GM23338 (cell line): ENCODE results near the gene OR52R1. TPM values are rescaled to one million over a fixed set of nuclear protein-coding genes. Genes with fewer than 3 reads are reported as not detected.

Source experiments
- ATAC-seq: fragments of 200-7000 bp; cut with Tn5 transposase; 3 replicates; pipeline ENCODE4 v1.9.1; 2020
- DNase-seq: peaks from one replicate; pipeline ENCODE4 v3.0.0-alpha.2; 2015; ENCODE audit warnings: low spot score
- H2AFZ ChIP-seq: fragments of 200-600 bp; sonication (generic); 2 replicates; pipeline ENCODE4 v1.8.0; 2016; ENCODE audit warnings: antibody characterized with exemption, mild to moderate bottlenecking, moderate library complexity
- H3F3A ChIP-seq: fragments of 200-600 bp; sonication (generic); replicated peaks from 2 replicates; pipeline ENCODE4 v1.8.0; 2017; ENCODE audit warnings: antibody characterized with exemption, mixed run types, low read depth
- H3K27ac ChIP-seq: fragments of 200-600 bp; sonication (generic); 2 replicates; pipeline ENCODE4 v1.6.1; 2016; ENCODE audit warnings: low read depth
- H3K27me3 ChIP-seq: fragments of 200-600 bp; sonication (generic); 2 replicates; pipeline ENCODE4 v1.8.0; 2016; ENCODE audit warnings: mild to moderate bottlenecking, mixed run types, moderate library complexity; ENCODE audit not compliant: insufficient read depth
- H3K36me3 ChIP-seq: fragments of 200-600 bp; sonication (generic); 2 replicates; pipeline ENCODE4 v1.8.0; 2016; ENCODE audit warnings: mild to moderate bottlenecking; ENCODE audit not compliant: insufficient read depth
- H3K4me1 ChIP-seq: fragments of 200-600 bp; sonication (generic); 2 replicates; pipeline ENCODE4 v1.8.0; 2016; ENCODE audit warnings: mild to moderate bottlenecking, moderate library complexity; ENCODE audit not compliant: insufficient read depth
- H3K4me2 ChIP-seq: fragments of 200-600 bp; sonication (generic); 2 replicates; pipeline ENCODE4 v1.7.1; 2017; ENCODE audit warnings: mixed run types
- H3K4me3 ChIP-seq: fragments of 200-600 bp; sonication (generic); 2 replicates; pipeline ENCODE4 v1.6.1; 2016; ENCODE audit warnings: mixed run types
- H3K79me2 ChIP-seq: fragments of 200-600 bp; sonication (generic); replicated peaks from 2 replicates; pipeline ENCODE4 v1.8.0; 2017; ENCODE audit warnings: mild to moderate bottlenecking; ENCODE audit not compliant: insufficient read depth
- H3K9me2 ChIP-seq: fragments of 200-600 bp; sonication (generic); 2 replicates; pipeline ENCODE4 v1.8.0; 2017; ENCODE audit not compliant: insufficient read depth
- H4K20me1 ChIP-seq: fragments of 200-600 bp; sonication (generic); replicated peaks from 2 replicates; pipeline ENCODE4 v1.8.0; 2017; ENCODE audit warnings: mild to moderate bottlenecking; ENCODE audit not compliant: insufficient read depth
- H3K27ac Mint-ChIP-seq: 2 replicates; pipeline ENCODE4 v1.8.0; 2020; ENCODE audit warnings: inconsistent platforms, mild to moderate bottlenecking, moderate library complexity, mixed read lengths
- H3K27me3 Mint-ChIP-seq: 3 replicates; pipeline ENCODE4 v1.8.0; 2022; ENCODE audit warnings: low read depth, mild to moderate bottlenecking, moderate library complexity, mixed read lengths, inconsistent platforms; ENCODE audit not compliant: insufficient read depth, poor library complexity
- H3K36me3 Mint-ChIP-seq: 3 replicates; pipeline ENCODE4 v1.8.0; 2021; ENCODE audit warnings: low read depth, mild to moderate bottlenecking, inconsistent platforms, moderate library complexity, mixed read lengths
- H3K4me1 Mint-ChIP-seq: 3 replicates; pipeline ENCODE4 v1.8.0; 2020; ENCODE audit warnings: mild to moderate bottlenecking, inconsistent platforms, mixed read lengths
- H3K4me3 Mint-ChIP-seq: 3 replicates; pipeline ENCODE4 v1.8.0; 2021; ENCODE audit warnings: moderate library complexity, mild to moderate bottlenecking, inconsistent platforms, mixed read lengths
- H3K9me3 Mint-ChIP-seq: 3 replicates; pipeline ENCODE4 v1.8.0; 2020; ENCODE audit warnings: moderate library complexity, mild to moderate bottlenecking, inconsistent platforms, mixed read lengths
- CREB1 ChIP-seq: fragments of 250-450 bp; sonication (Bioruptor Pico); IDR thresholded peaks from 2 replicates; pipeline ENCODE4 v1.5.0; 2020; ENCODE audit warnings: low read depth, mild to moderate bottlenecking, moderate library complexity
- CTCF ChIP-seq, 2 experiments: fragments of 200-600 bp in 1 of 2; sonication (generic) in 1 of 2; conservative IDR thresholded peaks; 2 replicates each; pipeline versions ENCODE4 v1.5.1 to v1.6.1; 2016 to 2017; ENCODE audit warnings: antibody characterized with exemption in 2 of 2, low read depth in 2 of 2, mild to moderate bottlenecking in 2 of 2, moderate library complexity in 1 of 2
- ETS1 ChIP-seq: IDR thresholded peaks from 2 replicates; pipeline ENCODE4 v1.6.1; 2016; ENCODE audit warnings: antibody characterized with exemption
- EZH2 ChIP-seq: fragments of 200-600 bp; sonication (generic); IDR thresholded peaks from one replicate; pipeline ENCODE4 v1.8.0; 2017; ENCODE audit warnings: antibody characterized with exemption, mild to moderate bottlenecking, low read depth; ENCODE audit not compliant: unreplicated experiment
- EZH2phosphoT487 ChIP-seq: fragments of 200-600 bp; sonication (generic); IDR thresholded peaks from one replicate; pipeline ENCODE4 v1.8.1; 2018; ENCODE audit warnings: antibody characterized with exemption; ENCODE audit not compliant: unreplicated experiment
- JUNB ChIP-seq: IDR thresholded peaks from one replicate; pipeline ENCODE4 v1.6.1; 2016; ENCODE audit warnings: antibody characterized with exemption; ENCODE audit not compliant: unreplicated experiment
- NANOG ChIP-seq: IDR thresholded peaks from 2 replicates; pipeline ENCODE4 v1.6.1; 2016; ENCODE audit warnings: antibody characterized with exemption, borderline replicate concordance
- POLR2AphosphoS5 ChIP-seq: IDR thresholded peaks from 2 replicates; pipeline ENCODE4 v1.6.1; 2016; ENCODE audit warnings: antibody characterized with exemption, low read depth
- REST ChIP-seq: IDR thresholded peaks from one replicate; pipeline ENCODE4 v1.6.1; 2018; ENCODE audit warnings: antibody characterized with exemption; ENCODE audit not compliant: unreplicated experiment
- STAT1 ChIP-seq: IDR thresholded peaks from one replicate; pipeline ENCODE4 v1.6.1; 2016; ENCODE audit warnings: antibody characterized with exemption; ENCODE audit not compliant: unreplicated experiment
- ZNF114 ChIP-seq: fragments of 250-450 bp; sonication (Bioruptor Pico); IDR thresholded peaks from 2 replicates; pipeline ENCODE4 v1.5.0; 2020; ENCODE audit warnings: mild to moderate bottlenecking, moderate library complexity
- ZNF331 ChIP-seq: fragments of 250-450 bp; sonication (Bioruptor Pico); IDR thresholded peaks from 2 replicates; pipeline ENCODE4 v1.5.0; 2020; ENCODE audit warnings: low read depth, mild to moderate bottlenecking, moderate library complexity
- ZNF462 ChIP-seq: fragments of 250-450 bp; sonication (Bioruptor Pico); IDR thresholded peaks from 2 replicates; pipeline ENCODE4 v1.5.0; 2020; ENCODE audit warnings: mild to moderate bottlenecking, moderate library complexity
- polyA plus RNA-seq: library from polyadenylated mRNA; unstranded; fragments of >200 nt; fragmentation: Nextera tagmentation; extraction: Ambion mirVana; gene quantifications from 2 replicates; pipeline ENCODE4 v1.2.1, GENCODE V29; 2016
- total RNA-seq: library from RNA; depleted of rRNA; stranded (reverse); fragments of >200 nt; shearing (Covaris generic); gene quantifications from 2 replicates; pipeline ENCODE4 v1.2.3, GENCODE V29; 2014

Gene OR52R1
- total and polyA plus RNA-seq, 2 experiments from 2014 or later: not detected

- Histone ChIP-seq H3K4me2 (no peak overlapping the region), H3K4me3 (no peak overlapping the region), H4K20me1 (no peaks in the 10 kb centered on the region), H3K4me1 (no peaks in the 10 kb centered on the region), H3F3A (no peaks in the 10 kb centered on the region), H3K27me3 (no peaks in the 10 kb centered on the region), H3K27ac (no peak overlapping the region), H3K79me2 (no peaks in the 10 kb centered on the region), H2AFZ (no peak overlapping the region), H3K36me3 (no peaks in the 10 kb centered on the region), H3K9me2 (0 out of 2 replicates have a peak, but pooled peaks cover 3% of the 10 kb centered on the region)
- H3K4me1 Mint-ChIP-seq: no peaks in the 10 kb centered on the region; the same call in 2 of the 3 replicates
- no peak for ATAC-seq
- TF ChIP-seq NANOG (no peak), CREB1 (CRISPR knock-in tag) (no peak), ZNF331 (CRISPR knock-in tag) (no peak), EZH2 (no peak), ZNF114 (CRISPR knock-in tag) (no peak), ETS1 (no peak), ZNF462 (no peak), REST (no peak), CTCF (conservative IDR thresholded peaks at IDR 0.05; ENCODE audit: low read depth in 2 of 2) (no peak), STAT1 (no peak), POLR2AphosphoS5 (no peak), JUNB (no peak), EZH2phosphoT487 (no peak)
- H3K27ac Mint-ChIP-seq: no peak overlapping the region
- no peaks in the 10 kb centered on the region for H3K9me3 Mint-ChIP-seq
- no peak for DNase-seq
- H3K36me3 Mint-ChIP-seq: no peaks in the 10 kb centered on the region
- H3K27me3 Mint-ChIP-seq: no peaks in the 10 kb centered on the region
- no peak overlapping the region for H3K4me3 Mint-ChIP-seq
These were observed 4.3 kb upstream of the OR52R1 start for GRCh38 chr11:4808476-4808875.
